Fibroblast of the aortic adventitia (primary cell): ENCODE results near the gene FLOT1. TPM values are rescaled to one million over a fixed set of nuclear protein-coding genes. Genes with fewer than 3 reads are reported as not detected.
"Not testable (repeated sequence)": the region's sequence is repeated elsewhere in the genome, so short reads cannot be mapped to it uniquely, and the experiment has no call there.

ENCODE experiments used
- DNase-seq: peaks from one replicate; pipeline ENCODE4 v3.0.0-alpha.2; 2010; ENCODE audit warnings: low read depth
- H3K4me3 ChIP-seq: 2 replicates; pipeline ENCODE4 v1.5.1; 2011; ENCODE audit warnings: low read depth, mild to moderate bottlenecking, control low read depth, low read length, moderate library complexity
- CTCF ChIP-seq: IDR thresholded peaks from 2 replicates; pipeline ENCODE4 v1.5.1; 2011; ENCODE audit warnings: mild to moderate bottlenecking, low read length, control low read depth, inconsistent platforms; ENCODE audit not compliant: insufficient read depth
- total RNA-seq: library from RNA; depleted of rRNA; stranded (reverse); fragments of >200 nt; gene quantifications from 2 replicates; pipeline ENCODE4 v1.2.3, GENCODE V29; 2012; ENCODE audit warnings: low replicate concordance

The FLOT1 gene
- total RNA-seq, 1 donor, result 109 TPM

- no peak for TF ChIP-seq CTCF
- H3K4me3 ChIP-seq, result no peak overlapping the region
- no peak for DNase-seq
Observed at GRCh38 chr6:30767944-30768301, 25.4 kb upstream of the FLOT1 start.

- no peak overlapping the region for H3K4me3 ChIP-seq
- DNase-seq, result no peak
- TF ChIP-seq CTCF, result no peak
Observed at GRCh38 chr6:30767158-30767943, 24.9 kb upstream of the FLOT1 start.

GRCh38 chr6:30766461-30767157 lies 24.1 kb upstream of the FLOT1 start:
- TF ChIP-seq CTCF, result no peak

GRCh38 chr6:30765495-30765894 lies 23.0 kb upstream of the FLOT1 start:
- not testable (repeated sequence) for DNase-seq, H3K4me3 ChIP-seq

More at GRCh38 chr6:30766461-30767157, 24.1 kb upstream of the FLOT1 start:
- DNase-seq, result no peak
- no peak overlapping the region for H3K4me3 ChIP-seq

DNA sequence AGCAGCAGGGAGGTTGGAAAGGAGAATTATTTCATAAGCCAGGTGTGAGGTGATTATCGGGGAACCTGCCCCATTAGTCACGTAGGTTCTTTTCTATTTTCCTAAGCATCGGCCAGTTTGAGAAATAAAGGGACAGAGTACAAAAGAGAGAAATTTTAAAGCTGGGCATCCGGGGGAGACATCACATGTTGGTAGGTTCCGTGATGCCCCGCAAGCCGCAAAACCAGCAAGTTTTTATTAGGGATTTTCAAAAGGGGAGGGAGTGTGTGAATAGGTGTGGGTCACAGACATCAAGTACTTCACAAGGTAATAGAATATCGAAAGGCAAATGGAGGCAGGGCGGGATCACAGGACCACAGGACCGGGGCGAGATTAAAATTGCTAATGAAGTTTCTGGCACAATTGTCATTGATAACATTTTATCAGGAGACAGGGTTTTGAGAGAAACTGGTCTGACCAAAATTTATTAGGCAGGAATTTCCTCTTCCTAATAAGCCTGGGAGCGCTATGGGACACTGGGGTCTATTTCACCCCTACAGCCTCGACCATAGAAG lies 22.1 kb upstream of the FLOT1 start:
- DNase-seq, H3K4me3 ChIP-seq: not testable (repeated sequence)

- peak; percentile 10 for TF ChIP-seq CTCF
- H3K4me3 ChIP-seq, result no peak overlapping the region
- no peak for DNase-seq
Observed at GRCh38 chr6:30763618-30764489, 21.4 kb upstream of the FLOT1 start.

DNA sequence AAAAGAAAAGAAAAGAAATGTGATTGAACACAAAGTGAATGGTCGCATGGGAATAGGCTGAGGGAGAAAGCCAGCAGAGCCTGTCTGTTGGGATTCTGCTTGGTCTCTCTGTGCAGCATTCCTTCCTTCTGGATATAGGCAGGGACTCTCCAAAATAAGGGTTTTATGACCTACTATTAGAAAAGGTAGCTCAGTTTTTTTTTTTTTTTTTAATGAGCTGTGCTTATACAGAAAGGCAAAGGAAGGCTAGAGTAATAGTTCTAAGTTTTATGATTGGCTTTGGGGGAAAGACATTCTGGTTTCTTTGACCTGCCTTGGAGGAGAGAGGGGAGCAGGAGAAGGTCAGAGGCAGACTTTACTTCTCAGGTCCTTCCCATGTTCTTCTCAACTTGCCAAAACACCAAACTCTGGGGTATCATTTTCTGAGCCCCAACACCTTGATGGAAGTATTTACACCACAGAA lies 20.7 kb upstream of the FLOT1 start:
- DNase-seq, result no peak
- no peak overlapping the region for H3K4me3 ChIP-seq
- TF ChIP-seq CTCF, result no peak
